ENCODE results near the gene DAB1. TPM values are rescaled to one million over a fixed set of nuclear protein-coding genes. Genes with fewer than 3 reads are reported as not detected.

The DAB1 gene
- total RNA-seq, 1 experiment from 2014 or later, result not detected

- Histone ChIP-seq H4K20me1 (ENCODE audit: insufficient read depth) (no peaks in the 10 kb centered on the region), H2AFZ (ENCODE audit: low read depth, low read length, poor library complexity, severe bottlenecking) (no peak overlapping the region), H3K79me2 (ENCODE audit: insufficient read depth, low read length) (no peaks in the 10 kb centered on the region), H3K4me1 (ENCODE audit: control insufficient read depth in 1 of 2, insufficient read depth in 2 of 2, low read length in 2 of 2) (no peaks in the 10 kb centered on the region), H3K4me2 (ENCODE audit: low read length) (no peak overlapping the region), H3K9ac (ENCODE audit: low read length) (no peak overlapping the region), H3K4me3 (replicated peaks in 1 of 2; ENCODE audit: low read depth in 1 of 2, low read length in 2 of 2) (no peak overlapping the region), H3K27ac (ENCODE audit: low read depth, low read length) (no peak overlapping the region), H3K9me3 (ENCODE audit: control insufficient read depth in 1 of 2, insufficient read depth in 1 of 2, low read depth in 1 of 2, low read length in 2 of 2) (no peaks in the 10 kb centered on the region), H3K27me3 (ENCODE audit: insufficient read depth, low read length) (no peaks in the 10 kb centered on the region), H3K36me3 (ENCODE audit: control insufficient read depth in 1 of 2, insufficient read depth in 2 of 2, low read length in 2 of 2) (no peaks in the 10 kb centered on the region), H3K9me2 (ENCODE audit: insufficient read depth) (no peaks in the 10 kb centered on the region)
- intact Hi-C loops (cut with micrococcal nuclease), result no loop called here
- RAD21 ChIA-PET (ENCODE audit: low non-redundant PET in 1 of 2, low total read pairs in 2 of 2, uncharacterized antibody in 2 of 2, unreplicated experiment in 2 of 2), result no interaction called here
- no peak for TF ChIP-seq YY1 (IDR thresholded peaks at IDR 0.05; ENCODE audit: extremely low read depth, insufficient replicate concordance, low read depth, low read length)
- TF ChIP-seq SP1 (IDR thresholded peaks at IDR 0.05; ENCODE audit: low read depth), result no peak
- no peak for TF ChIP-seq CTCF (IDR thresholded peaks at IDR 0.05 in 2 of 3, conservative IDR thresholded peaks at IDR 0.05 in 1 of 3; ENCODE audit: borderline replicate concordance in 1 of 3, insufficient read depth in 1 of 3, low read depth in 2 of 3, low read length in 2 of 3)
- no peak for TF ChIP-seq ATF3 (IDR thresholded peaks at IDR 0.05)
- no peak for TF ChIP-seq EZH2 (IDR thresholded peaks at IDR 0.05)
- no peak for TF ChIP-seq EZH2phosphoT487 (IDR thresholded peaks at IDR 0.05; ENCODE audit: borderline replicate concordance)
- no peak for TF ChIP-seq POLR2AphosphoS5 (IDR thresholded peaks at IDR 0.05; ENCODE audit: low read depth, low read length)
- no peak for TF ChIP-seq ELF1 (IDR thresholded peaks at IDR 0.05; ENCODE audit: borderline replicate concordance, low read depth)
- TF ChIP-seq TCF7L2 (IDR thresholded peaks at IDR 0.05; ENCODE audit: borderline replicate concordance, extremely low read depth, insufficient read depth, insufficient read length), result no peak
- TF ChIP-seq SIN3A (IDR thresholded peaks at IDR 0.05; ENCODE audit: low read depth), result no peak
- no peak for TF ChIP-seq RAD21 (IDR thresholded peaks at IDR 0.05; ENCODE audit: low read depth)
- no peak for TF ChIP-seq JUND (IDR thresholded peaks at IDR 0.05)
- no peak for TF ChIP-seq POLR2A (IDR thresholded peaks at IDR 0.05; ENCODE audit: borderline replicate concordance, extremely low read depth, insufficient read depth, insufficient read length)
- TF ChIP-seq CBX3 (IDR thresholded peaks at IDR 0.05; ENCODE audit: low read depth), result no peak
- no peak for TF ChIP-seq REST (IDR thresholded peaks at IDR 0.05; ENCODE audit: low read depth)
- no peak for TF ChIP-seq ZNF274 (IDR thresholded peaks at IDR 0.05; ENCODE audit: low read depth, low read length)
- TF ChIP-seq ZBTB33 (IDR thresholded peaks at IDR 0.05; ENCODE audit: extremely low read depth, insufficient replicate concordance, low read length), result no peak
- no peak for TF ChIP-seq SRF (IDR thresholded peaks at IDR 0.05; ENCODE audit: low read depth)
- DNase-seq (ENCODE audit: low read depth, low spot score), result no peak
- CTCF ChIA-PET, result no interaction called here
- ATAC-seq, result no peak
- no TSS peak for BruUV-seq (replicated peaks)
- POLR2A ChIA-PET, result no interaction called here
These were observed 161.4 kb downstream of the DAB1 start for GRCh38 chr1:57262472-57262871.

All from HCT116 (cell line).